GM12873 (cell line): Measurements from ENCODE around the gene PPP1R18.
A peak's percentile ranks its signal among the peaks of the same experiment; 100 is the strongest.

Experiments used
- CTCF ChIP-seq: IDR thresholded peaks from 2 replicates; pipeline ENCODE4 v1.5.1; 2012; ENCODE audit warnings: low read depth, mild to moderate bottlenecking, moderate library complexity, low read length, control low read depth; ENCODE audit not compliant: insufficient read depth; ENCODE audit errors: missing control alignments

The PPP1R18 gene

GRCh38 chr6:30635834-30636233 is 50.6 kb downstream of the PPP1R18 start:
- TF ChIP-seq CTCF, result no peak

- peak; percentile 52 for TF ChIP-seq CTCF
Measured at GRCh38 chr6:30626484-30627366, 59.7 kb downstream of the PPP1R18 start, which contains the start of gene ATAT1. TSS of gene ATAT1 (plus strand) at chr6:30626874.
